ENCODE data around the gene UMAD1. TPM values are rescaled to one million over a fixed set of nuclear protein-coding genes. Genes with fewer than 3 reads are reported as not detected.

UMAD1 gene
- total RNA-seq, 2 donors from 2014 or later = 19.5 to 31.4 TPM

DNA sequence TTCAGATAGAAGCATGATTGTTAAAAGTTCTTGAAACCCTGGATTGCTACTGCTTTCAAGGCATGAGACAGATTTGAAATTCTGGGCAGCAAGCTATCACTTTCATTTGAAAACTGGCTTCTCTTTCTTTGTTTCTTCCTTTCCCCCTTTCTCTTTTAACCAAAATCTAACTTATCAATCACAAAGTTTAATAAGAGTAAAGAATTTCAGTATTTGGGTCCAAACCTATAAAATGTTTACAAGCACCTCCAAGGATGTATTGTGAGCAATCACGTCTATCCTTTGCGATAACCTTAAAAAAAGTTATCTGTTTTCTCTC, 99.4 kb downstream of the UMAD1 start:
- TF ChIP-seq POLR2A (IDR thresholded peaks at IDR 0.05) (no peak), POLR2AphosphoS5 (IDR thresholded peaks at IDR 0.05) (no peak)
- TF ChIP-seq, protein P1, sequence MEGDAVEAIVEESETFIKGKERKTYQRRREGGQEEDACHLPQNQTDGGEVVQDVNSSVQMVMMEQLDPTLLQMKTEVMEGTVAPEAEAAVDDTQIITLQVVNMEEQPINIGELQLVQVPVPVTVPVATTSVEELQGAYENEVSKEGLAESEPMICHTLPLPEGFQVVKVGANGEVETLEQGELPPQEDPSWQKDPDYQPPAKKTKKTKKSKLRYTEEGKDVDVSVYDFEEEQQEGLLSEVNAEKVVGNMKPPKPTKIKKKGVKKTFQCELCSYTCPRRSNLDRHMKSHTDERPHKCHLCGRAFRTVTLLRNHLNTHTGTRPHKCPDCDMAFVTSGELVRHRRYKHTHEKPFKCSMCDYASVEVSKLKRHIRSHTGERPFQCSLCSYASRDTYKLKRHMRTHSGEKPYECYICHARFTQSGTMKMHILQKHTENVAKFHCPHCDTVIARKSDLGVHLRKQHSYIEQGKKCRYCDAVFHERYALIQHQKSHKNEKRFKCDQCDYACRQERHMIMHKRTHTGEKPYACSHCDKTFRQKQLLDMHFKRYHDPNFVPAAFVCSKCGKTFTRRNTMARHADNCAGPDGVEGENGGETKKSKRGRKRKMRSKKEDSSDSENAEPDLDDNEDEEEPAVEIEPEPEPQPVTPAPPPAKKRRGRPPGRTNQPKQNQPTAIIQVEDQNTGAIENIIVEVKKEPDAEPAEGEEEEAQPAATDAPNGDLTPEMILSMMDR (IDR thresholded peaks at IDR 0.05) = no peak
- H3K4me3 ChIP-seq = no peak overlapping the region
- no peak overlapping the region for H3K27ac ChIP-seq
- intact Hi-C loops (cut with DNase I) = no loop called here
- 42% methylated on average over 2 of the region's 2 CpGs for WGBS
- H3K27me3 ChIP-seq (replicated peaks; ENCODE audit: insufficient read depth) = no peaks in the 10 kb centered on the region
- no peaks in the 10 kb centered on the region for H3K36me3 ChIP-seq
- peaks cover 5% of the 10 kb centered on the region for H3K4me1 ChIP-seq (replicated peaks)
- no peak for DNase-seq (ENCODE audit: low spot score)
- H3K9me3 ChIP-seq = no peaks in the 10 kb centered on the region

DNA sequence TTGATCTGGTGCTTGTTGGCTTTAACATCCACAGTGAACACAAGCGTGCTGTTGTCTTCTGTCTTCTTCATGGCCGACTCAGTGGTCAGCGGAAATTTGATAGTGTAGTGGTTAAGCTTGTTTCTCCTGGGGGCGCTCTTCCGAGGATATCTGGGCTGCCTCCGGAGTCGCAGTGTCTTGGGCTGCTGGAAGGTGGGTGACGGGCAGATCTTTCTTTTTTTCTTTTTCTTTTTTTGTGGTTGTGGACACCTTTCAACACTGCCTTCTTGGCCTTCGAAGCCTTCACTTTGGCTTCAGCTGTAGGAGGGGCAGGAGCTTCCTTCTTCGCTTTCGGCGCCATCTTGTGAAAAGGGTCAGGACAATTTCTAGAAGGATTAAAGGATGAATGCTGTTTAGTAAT, 101.7 kb downstream of the UMAD1 start:
- H3K36me3 ChIP-seq = no peaks in the 10 kb centered on the region
- intact Hi-C loops (cut with DNase I) = no loop called here
- H3K4me3 ChIP-seq = no peak overlapping the region
- no peaks in the 10 kb centered on the region for H3K27me3 ChIP-seq (replicated peaks; ENCODE audit: insufficient read depth)
- no peak for DNase-seq (ENCODE audit: low spot score)
- no peak overlapping the region for H3K27ac ChIP-seq
- TF ChIP-seq POLR2AphosphoS5 (IDR thresholded peaks at IDR 0.05) = no peak
- TF ChIP-seq, protein P1 (IDR thresholded peaks at IDR 0.05) = no peak
- TF ChIP-seq POLR2A (IDR thresholded peaks at IDR 0.05) = no peak
- WGBS = 96% methylated on average over 12 of the region's 12 CpGs
- H3K4me1 ChIP-seq (replicated peaks) = peaks cover 5% of the 10 kb centered on the region
- no peaks in the 10 kb centered on the region for H3K9me3 ChIP-seq

DNA sequence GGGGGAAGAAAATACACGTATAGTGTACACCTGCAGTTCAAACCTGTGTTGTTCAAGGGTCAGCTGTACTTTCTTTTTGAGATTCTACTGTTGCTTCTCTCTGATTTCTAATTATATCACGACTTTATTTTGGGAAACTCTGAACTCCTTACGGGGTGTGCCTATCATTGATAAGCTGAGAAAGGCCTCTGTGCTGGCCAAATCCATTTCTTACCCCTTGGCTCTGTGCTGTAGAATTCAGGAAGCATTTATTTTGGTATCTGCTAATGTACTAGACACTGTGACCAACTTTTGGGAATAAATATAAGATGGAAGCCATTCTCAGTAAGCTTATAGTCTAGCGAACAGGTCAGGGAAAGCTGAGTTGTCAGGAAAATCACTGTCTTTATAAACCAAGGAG, 104.7 kb downstream of the UMAD1 start:
- TF ChIP-seq POLR2A (IDR thresholded peaks at IDR 0.05) (no peak), POLR2AphosphoS5 (IDR thresholded peaks at IDR 0.05) (no peak)
- TF ChIP-seq, protein P1 (IDR thresholded peaks at IDR 0.05) = no peak
- Histone ChIP-seq H3K4me1 (replicated peaks) (no peaks in the 10 kb centered on the region), H3K4me3 (no peak overlapping the region), H3K27ac (no peak overlapping the region), H3K27me3 (replicated peaks; ENCODE audit: insufficient read depth) (no peaks in the 10 kb centered on the region), H3K9me3 (no peaks in the 10 kb centered on the region), H3K36me3 (no peaks in the 10 kb centered on the region)
- WGBS = 90% methylated on average over 4 of the region's 4 CpGs
- intact Hi-C loops (cut with DNase I) = no loop called here
- DNase-seq (ENCODE audit: low spot score) = no peak

DNA sequence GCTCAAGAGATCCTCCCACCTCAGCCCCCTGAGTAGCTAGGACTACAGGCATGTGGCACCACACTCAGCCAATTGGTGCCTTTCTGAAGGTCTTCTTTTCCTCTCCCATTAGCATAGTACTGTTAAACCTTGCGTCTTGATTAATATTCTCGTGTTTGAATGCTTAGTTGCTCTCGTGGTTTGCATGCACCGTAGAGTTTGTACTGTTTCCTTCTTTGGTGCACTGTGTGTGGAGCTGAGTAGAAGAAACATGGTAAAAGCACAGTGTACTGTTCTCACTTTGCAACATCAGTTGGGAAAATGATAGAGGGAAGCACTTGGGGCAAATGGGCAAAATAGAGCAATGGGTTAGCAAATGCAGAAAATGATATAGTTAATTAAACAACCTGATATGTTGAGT, 105.4 kb downstream of the UMAD1 start:
- Histone ChIP-seq H3K4me1 (replicated peaks) (no peaks in the 10 kb centered on the region), H3K9me3 (no peaks in the 10 kb centered on the region), H3K4me3 (no peak overlapping the region), H3K27me3 (replicated peaks; ENCODE audit: insufficient read depth) (no peaks in the 10 kb centered on the region), H3K36me3 (no peaks in the 10 kb centered on the region), H3K27ac (no peak overlapping the region)
- WGBS = 98% methylated on average over 4 of the region's 4 CpGs
- no peak for DNase-seq (ENCODE audit: low spot score)
- TF ChIP-seq, protein P1 (IDR thresholded peaks at IDR 0.05) = no peak
- TF ChIP-seq POLR2A (IDR thresholded peaks at IDR 0.05) (no peak), POLR2AphosphoS5 (IDR thresholded peaks at IDR 0.05) (no peak)
- intact Hi-C loops (cut with DNase I) = no loop called here

DNA sequence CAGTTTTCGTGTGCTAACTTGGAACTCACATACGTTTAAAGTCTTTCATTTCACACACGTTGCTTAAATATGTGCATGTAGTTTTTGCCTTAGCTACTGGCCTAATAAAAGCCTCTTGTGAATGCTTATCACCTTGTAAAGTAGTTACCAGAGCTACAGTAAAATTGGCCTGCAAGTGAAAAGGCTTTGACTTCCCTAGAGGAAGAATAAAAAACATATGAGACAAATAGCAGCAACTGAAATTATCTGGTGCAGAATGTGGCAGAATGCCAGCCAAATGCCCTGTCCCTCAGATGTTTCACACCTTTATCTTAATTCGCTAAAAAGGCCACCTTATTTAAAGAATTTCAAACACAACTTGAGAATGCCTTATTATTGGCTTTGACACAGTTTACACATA, 105.9 kb downstream of the UMAD1 start:
- no peaks in the 10 kb centered on the region for H3K9me3 ChIP-seq
- no peaks in the 10 kb centered on the region for H3K4me1 ChIP-seq (replicated peaks)
- no peak overlapping the region for H3K4me3 ChIP-seq
- H3K36me3 ChIP-seq = no peaks in the 10 kb centered on the region
- H3K27me3 ChIP-seq (replicated peaks; ENCODE audit: insufficient read depth) = no peaks in the 10 kb centered on the region
- TF ChIP-seq POLR2AphosphoS5 (IDR thresholded peaks at IDR 0.05) (no peak), POLR2A (IDR thresholded peaks at IDR 0.05) (no peak)
- TF ChIP-seq, protein P1 (IDR thresholded peaks at IDR 0.05) = no peak
- DNase-seq (ENCODE audit: low spot score) = no peak
- WGBS = 33% methylated on average over 4 of the region's 4 CpGs
- intact Hi-C loops (cut with DNase I) = no loop called here
- H3K27ac ChIP-seq = no peak overlapping the region
